Measurements from ENCODE around the gene SCGN.
A peak's percentile ranks its signal among the peaks of the same experiment; 100 is the strongest.

Gene SCGN

DNA sequence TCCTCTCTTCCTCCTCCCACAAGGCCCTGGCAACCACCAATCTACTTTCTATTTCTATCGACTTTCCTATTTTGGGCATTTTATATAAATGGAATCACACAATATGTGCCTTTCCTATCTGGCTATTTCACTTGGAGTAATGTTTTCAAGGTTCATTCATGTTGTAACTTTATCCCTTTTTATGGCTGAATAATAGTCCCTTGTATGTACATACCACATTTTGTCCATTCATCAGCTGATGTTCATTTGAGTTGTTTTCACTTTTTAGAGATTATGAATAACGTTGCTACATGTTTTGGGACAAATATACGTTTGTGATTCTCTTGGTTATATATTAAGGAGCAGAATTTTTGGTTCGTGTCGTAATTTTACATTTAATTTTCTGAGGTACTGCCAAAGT is 33.9 kb downstream of the SCGN start:
- no peak for DNase-seq (ENCODE audit: low spot score)

DNA sequence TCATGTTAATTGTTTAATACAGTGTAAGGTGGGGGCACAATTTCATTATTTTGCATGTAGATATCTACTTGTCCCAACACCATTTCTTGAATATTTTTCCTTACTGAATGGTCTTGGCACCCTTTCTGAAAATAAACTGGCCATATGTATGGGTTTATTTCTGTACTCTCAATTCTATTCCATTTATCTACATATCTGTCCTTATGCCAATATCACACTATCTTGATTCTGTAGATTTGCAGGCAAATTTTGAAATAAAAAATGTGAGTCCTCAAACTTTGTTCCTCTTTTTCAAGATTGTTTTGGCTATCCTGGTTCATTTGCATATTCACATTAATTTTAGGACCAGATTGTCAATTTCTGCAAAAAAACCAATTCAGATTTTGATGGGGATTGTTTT is 34.8 kb downstream of the SCGN start:
- no peak for DNase-seq (ENCODE audit: low spot score)

DNA sequence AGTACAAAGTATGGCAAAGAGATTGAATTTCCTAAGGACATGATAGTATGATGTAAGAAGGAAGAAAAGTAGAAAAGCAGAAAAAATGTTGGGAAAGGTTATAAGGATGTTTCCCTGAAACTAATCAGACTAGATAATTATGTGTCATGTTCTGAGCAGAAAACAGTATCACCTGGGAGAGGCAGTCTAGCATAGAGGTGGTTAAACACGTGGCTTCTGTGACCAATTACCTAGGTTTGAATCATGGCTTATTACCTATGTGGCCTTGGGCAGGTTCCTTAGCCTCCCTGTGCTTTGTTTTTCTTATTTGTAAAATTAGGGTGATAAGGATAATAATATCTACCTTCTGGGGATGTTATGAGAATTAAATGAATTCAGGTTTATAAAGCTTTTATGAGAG is 38.0 kb downstream of the SCGN start:
- DNase-seq (ENCODE audit: low spot score), result no peak

DNA sequence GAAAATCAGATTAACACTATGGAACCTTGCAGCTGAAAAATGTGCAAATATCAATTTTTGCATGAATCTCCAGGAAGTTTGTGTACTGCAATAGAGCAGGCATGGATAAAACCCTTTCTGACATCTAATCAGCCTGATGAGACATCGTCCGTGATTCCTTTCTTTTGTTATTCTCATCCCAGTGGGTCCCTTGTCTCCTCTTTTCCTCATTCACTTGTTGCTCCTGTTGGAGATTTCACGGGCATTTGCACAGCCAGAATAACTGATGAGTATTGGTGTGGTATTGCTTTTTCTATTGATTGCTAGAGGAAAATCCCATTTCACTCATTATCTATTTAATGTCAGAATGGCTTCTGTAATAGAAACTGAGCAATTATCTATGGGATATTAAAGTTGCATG is 39.9 kb downstream of the SCGN start:
- no peak for DNase-seq (ENCODE audit: low spot score)

DNA sequence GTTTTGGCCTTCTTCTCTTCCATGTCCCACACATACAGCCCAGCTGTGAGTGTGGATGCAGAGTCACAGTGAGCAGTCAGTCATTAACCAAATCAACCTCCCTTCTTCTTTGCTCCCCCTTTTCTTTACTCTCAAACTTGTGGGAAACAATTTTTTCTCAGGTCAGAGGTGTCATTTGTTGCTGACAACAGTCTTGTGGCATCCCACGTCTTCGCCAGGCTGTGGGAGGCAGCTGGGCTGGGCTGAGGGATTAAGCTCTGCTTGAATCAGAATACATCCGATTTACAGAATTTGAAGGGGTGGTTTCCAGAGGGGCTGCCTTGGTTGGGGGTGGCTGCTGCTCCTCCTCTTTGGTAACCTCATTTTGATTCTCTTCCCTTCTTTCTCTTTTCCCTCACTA is 40.5 kb downstream of the SCGN start:
- no peak for DNase-seq (ENCODE audit: low spot score)

DNA sequence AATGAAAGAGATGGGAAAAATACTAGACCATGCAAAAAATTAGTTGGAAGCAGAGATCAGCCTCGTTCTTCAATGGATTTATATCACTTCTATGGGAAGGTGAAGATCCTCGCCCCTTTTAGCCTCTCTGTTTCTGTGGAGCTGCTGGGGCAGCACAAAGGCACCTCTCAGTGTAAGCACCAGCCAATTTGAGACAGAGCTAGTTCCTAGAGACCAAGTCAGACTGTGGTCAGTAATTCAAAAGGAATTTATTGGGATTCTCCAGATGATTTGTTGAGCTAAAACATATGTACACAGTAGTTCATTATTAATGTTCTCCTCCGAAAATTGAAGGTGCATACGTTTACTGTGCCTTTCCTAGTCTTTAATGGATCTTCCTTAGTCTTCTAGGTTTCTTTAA is 42.4 kb downstream of the SCGN start:
- no peak for DNase-seq (ENCODE audit: low spot score)

DNA sequence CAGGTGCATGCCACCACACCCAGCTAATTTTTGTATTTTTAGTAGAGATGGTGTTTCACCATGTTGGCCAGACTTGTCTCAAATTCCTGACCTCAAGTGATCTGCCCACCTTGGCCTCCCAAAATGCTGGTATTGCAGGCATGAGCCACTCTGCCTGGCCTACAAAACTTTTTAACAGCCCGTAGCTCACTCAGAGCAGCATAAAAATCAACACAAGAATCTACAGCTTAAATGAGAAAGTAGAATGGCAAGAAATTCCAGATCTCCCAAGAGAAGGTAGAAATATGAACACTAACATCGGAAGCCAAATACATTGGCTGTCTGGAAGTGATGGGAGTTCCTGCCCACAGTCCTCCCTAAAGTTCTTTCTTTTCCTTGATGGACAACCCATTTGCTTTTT is 43.7 kb downstream of the SCGN start:
- DNase-seq (ENCODE audit: low spot score), result no peak

DNA sequence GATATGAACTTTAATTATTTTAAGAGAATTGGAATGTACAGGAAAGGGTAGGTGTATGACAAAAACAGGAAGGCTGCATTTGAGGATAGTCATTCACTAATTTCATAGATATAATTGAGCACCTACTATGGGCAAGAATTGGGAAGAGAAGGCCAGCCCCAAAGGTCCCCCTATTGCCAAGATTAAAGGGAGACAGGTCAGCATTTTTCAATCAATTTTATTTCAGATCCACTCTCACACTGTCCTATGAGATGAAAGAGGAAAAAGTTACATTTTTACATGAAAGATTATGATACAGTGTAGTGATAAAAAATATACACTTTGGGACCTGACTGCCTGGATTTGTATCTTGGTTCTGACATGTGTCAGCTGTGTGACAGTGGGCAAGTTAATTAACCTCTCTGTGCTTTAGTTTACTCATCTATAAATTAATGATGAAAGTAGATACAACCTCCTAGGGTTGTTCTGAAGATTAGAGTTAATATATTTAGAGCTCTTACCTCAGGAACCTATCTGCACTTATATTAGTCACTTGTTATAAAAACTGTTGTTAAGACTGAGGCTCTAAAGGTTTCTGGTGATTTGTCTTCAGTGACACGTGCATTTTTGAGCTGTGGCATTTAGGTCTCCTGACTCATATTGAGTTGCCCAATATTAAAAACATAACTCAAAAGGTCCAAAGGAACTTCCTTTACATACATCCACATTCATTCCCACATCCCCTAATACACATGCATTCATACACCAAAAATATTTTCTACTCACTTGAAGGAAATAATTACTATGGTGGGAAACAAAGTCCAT is 45.7 kb downstream of the SCGN start:
- DNase-seq (ENCODE audit: low spot score), result no peak

DNA sequence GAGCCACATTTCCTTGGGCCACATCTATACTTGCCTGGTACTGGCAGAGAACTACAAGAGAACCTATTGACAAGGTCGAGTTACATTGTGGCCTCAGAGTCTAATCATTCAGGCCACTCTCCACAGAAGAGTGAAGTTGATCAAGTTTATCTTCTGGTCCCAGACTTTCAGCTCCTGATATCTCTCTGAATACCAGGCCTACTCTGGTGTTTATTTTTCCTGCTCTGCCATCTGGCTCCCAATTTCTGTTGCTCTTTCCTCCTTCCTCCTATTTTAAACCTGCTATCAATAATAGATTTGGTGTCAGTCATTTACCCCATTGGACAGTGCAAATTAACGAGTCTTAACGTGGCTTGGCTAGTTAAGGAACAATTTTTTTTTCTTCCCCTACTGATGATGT is 46.6 kb downstream of the SCGN start:
- DNase-seq (ENCODE audit: low spot score), result no peak

DNA sequence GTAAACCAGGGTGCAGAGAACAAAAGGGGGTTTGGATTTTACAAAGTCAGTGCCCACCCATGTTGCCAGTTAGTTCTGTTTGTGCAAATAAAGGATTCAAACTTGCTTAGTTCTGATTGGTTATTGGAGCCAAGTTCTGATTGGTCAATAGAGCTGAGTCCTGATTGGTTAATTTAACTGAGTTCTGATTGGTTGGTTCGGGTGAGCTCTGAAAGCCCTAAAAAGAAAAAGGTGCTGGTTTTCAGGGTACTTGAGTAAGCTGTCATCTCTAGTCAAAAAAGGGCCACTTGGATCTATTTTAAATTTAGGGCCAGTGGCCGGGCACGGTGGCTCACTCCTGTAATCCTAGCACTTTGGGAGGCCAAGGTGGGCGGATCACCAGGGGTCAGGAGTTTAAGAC is 47.6 kb downstream of the SCGN start:
- no peak for DNase-seq (ENCODE audit: low spot score)

DNA sequence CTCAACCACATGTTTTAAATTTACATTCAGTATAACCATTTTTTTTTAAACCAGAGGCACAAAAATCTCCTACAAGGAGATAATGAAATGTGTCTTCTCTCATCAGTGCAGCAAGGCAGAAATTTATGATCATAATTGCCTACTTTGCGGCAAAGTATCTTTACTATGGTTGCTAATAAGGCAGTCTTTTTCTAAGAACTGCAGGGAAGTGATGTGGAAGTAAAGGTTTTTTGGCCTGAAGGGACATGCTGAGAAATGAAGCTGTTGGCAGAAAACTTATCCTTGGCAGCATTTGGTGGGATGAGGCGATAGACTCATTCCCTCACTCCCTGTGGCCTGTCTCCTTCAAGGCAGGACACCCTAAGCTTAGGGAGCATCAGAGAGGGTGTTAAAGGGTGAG is 48.7 kb downstream of the SCGN start:
- DNase-seq (ENCODE audit: low spot score), result no peak

DNA sequence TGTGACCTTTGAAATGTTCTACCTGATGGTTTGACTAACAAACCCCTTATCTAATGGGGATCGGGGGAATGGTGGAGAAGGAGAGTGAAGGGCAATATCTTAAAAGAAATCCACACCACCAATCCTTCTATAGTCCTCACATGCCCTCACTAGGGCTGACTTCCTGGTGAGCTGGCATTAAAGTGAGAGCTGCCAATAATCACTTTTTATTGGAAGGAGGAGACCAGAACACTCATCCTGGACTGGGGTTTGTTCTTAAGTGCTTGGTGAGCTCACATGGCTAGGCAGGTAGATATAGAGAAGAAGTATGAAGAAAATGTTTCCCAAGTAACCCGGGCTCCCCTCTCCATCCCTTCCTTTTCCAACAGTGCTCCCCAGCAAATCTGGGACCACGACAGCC is 49.8 kb downstream of the SCGN start:
- no peak for DNase-seq (ENCODE audit: low spot score)

DNA sequence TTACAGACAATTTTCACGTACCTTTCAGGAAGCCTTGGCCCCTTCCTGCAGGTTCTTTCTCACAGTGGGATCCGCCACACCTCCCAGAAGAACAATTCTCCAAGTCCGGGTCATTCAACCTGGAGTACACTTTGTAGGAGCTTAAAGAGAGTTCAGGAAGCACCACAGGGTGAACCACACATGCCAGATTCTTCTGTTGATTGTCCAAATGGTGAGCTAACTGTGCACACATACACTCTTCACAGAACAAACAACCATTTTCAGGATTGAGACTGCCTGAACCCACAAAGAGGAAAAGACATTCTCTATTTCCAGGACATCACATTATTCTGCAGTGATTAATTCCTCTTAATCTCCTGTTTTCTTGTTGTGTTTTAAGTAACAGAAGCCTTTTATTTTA is 51.0 kb downstream of the SCGN start:
- DNase-seq (ENCODE audit: low spot score), result no peak

DNA sequence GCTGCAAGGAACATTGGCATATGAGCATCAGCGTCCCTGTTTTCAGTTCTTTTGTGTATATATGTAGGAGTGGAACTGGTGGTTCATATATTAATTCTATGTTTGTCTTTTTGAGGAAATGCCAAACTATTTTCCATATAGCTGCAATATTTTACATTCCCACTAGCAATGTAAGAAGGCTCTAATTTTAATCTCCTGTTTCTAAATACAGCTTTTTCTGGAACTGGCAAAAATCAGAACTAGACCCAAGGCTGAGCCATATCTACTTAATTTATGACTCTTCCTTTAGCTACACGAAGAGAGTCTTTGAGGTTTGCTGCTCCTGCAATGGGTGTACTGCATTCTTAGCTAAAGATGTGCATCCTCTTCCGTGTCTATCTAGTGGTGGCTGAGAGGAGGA is 52.0 kb downstream of the SCGN start:
- no peak for DNase-seq (ENCODE audit: low spot score)

DNA sequence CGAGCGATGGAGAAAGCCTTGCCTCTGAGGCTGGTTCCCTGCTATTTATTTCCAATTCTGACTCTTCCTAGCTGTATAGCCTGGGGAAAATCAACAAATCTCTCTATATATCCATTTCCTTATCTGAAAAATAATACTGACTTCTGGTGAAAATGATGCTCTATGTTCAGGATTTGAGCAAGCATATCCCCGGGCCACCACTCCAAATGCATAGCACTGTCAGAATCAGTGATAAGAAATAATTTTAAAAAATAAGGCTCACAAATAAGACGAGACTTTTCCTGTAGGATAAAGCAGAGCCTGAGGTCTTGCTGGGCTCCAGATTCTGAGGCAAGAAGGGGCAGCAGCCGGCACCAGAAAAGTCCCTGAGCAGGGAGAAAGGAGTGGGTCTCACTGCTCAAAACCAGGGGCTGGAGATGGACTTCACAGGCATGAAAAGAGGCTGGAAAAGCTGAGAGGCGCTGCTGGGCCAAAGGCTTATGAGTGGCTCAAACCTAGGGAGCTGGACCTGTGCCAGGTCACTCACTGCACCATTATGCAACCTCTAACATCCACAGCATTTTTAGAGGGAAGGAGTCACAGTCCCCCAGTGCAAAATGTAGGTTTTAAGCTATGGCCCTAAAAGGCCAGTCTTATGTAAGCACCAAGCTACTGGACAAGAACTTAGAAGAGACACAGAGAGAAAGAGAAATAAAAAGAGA is 54.4 kb downstream of the SCGN start:
- DNase-seq (ENCODE audit: low spot score), result peak; percentile 41

DNA sequence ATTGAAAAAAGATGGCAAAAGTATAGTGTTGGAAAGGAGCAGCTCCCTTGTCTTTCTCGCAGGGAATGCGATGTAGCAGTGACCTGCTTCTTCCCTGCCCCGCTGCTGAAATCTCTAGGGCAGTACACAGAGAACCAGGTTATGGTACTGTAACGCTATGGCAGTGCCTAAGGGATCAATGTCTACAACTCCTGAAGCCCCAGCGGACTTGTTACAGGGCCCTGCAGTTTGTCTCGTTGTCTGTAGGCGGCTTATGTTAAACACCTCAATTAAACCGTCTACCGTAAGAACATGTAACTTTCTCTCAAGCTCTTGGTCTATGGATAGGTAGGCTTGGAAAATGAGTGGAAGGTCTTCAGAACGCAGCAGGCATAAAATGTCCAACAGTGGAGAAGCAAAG is 57.7 kb downstream of the SCGN start:
- no peak for DNase-seq (ENCODE audit: low spot score)

DNA sequence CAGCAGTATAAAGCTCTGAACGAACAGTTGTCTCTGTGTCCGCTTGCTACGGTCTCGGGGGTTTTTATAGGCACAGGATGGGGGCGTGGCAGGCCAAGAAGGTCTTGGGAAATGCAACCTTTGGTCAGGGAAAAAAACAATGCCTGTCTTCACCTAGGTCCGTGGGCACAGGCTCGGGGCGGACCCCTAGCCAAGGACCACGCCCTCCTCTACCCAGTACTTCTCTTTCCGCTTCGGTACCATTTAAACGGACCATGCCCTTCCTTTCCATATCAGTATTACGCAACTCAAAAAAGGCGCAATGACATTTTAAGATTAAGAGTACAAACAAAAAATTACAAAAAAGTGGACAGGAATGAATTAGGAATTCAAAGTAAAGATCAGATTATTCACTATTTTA is 58.3 kb downstream of the SCGN start:
- no peak for DNase-seq (ENCODE audit: low spot score)

DNA sequence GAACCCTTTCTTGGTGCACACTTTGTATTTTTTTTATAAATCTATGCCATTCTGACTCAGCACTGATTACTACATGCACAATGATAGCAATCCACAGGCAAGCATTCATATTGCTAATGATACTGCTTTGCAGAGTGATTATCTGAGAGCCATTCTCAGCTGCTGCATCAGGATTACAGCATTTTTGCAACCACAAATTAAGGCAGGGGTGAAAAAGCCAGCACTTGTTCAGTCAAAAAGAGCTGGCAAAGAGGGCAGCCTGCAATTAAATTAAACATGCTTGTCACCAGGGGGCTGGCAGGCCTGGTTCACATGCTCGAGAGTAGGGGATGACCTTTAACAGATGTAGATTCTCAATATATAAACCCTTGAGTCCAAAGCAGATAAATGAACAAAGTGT is 61.8 kb downstream of the SCGN start:
- DNase-seq (ENCODE audit: low spot score), result no peak

DNA sequence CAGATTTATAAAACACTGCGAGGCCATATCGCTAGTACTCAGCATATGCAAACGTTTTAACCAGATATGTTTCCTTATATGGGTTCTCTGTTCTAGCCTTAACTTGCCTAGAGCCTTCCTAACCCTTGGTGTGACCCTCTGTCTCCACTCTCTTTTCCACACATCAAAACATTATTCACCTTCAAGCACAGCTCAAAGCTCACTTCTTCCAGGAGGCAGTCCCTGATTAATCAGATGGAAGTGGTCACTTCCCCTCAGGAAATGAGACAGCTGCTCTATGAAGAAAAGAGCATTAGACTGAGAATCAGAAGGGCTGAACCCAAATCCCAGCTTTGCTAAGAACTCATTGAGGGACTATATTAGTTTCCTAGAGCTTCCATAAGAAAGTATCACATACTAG is 62.8 kb downstream of the SCGN start:
- DNase-seq (ENCODE audit: low spot score), result no peak

DNA sequence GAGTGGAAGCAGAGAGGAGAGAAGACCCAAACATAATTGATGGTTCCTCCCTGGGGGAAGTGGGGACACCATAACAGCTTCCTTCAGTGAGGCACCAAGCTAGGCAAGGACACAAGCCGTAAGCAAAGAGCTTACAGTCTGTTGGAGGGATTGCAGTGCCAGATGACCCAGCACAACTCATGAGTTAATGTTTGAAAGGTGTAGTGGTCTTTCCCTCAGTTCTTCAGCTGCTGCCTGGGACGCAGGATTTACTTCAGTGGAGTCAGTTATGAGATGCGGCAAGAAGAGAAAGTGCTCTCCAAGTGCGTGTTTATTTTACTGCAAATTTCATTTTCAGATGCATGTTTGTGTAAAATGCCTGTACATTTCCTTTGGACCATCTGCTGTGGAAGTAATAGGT is 63.8 kb downstream of the SCGN start:
- no peak for DNase-seq (ENCODE audit: low spot score)

DNA sequence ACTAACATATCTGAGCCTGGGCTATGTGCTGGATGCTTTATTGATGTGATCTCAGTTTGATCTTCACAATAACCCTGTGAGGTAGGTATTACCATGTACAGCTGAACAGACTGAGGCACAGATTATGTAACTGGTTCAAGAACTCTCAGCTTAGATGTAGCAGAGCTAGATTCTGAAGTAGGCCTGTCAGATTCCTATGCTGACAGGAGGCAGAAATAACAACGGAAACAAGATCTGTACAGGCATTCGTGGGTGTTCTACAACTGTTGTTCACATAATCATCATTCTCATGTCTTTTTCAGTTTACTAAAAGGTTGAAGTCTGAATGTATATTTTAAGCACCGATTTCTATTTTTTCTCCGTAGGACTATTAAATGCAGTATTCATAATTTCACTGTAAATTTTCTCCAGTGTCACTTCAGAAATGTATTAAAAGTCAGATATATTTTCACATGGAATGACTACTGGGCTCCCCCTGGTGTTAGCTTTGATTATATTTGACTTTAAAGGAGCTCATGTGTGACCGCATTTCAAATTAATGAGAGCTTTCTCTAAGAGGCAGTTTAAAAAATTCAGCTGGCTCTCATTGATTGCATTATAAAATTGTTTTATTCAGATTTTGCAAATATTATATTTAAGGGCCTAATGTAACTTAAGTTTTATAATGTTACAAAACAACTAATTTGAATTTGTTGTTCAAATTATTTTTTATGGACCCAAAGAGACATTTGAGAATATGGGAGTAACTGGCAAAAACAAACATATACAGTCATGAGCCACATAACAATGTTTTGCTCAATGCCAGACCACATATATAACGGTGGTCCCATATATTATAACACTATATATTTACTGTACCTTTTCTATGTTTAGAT is 66.1 kb downstream of the SCGN start:
- DNase-seq (ENCODE audit: low spot score), result peak; percentile 28

DNA sequence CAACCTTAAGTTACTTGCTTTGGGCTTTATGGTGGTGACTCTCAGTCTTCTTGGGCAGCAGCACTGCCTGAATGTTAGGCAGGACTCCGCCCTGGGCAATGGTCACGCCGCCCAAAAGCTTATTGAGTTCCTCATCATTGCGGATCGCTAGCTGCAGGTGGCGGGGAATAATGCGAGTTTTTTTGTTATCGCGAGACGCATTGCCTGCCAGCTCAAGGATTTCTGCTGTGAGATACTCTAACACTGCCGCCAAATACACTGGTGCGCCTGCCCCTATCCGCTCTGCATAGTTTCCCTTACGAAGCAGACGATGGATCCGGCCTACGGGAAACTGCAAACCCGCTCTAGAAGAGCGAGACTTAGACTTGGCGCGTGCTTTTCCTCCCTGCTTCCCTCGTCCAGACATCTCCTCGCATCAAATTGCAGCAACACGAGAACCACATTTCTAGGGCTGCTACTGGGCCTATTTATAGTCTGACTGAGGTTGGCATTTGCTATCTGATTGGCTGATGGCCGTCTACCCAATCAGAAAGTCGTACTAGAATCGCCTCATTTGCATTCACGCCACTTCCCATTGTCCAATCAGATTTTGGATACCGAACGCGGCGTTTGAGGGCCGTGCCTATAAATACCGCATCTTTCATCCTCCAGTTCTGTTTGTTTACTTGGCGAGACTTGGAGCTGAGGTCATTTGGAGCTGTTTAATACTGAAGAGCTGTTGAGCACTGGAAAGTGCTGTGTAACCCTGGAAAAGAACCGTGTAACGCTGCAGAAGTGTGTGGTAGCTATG is 74.3 kb downstream of the SCGN start:
- DNase-seq (ENCODE audit: low spot score), result no peak

All from HuH-7 (cell line).